GM18870 (cell line): ENCODE data around the gene GMEB2.

Experiments used
- ATAC-seq: cut with Tn5 transposase; IDR thresholded peaks from one replicate; pipeline ENCODE4 v1.9.1; 2021; ENCODE audit warnings: moderate library complexity; ENCODE audit not compliant: unreplicated experiment

GMEB2 gene

GRCh38 chr20:63590218-63591146, 36.4 kb downstream of the GMEB2 start:
- ATAC-seq = no peak

DNA sequence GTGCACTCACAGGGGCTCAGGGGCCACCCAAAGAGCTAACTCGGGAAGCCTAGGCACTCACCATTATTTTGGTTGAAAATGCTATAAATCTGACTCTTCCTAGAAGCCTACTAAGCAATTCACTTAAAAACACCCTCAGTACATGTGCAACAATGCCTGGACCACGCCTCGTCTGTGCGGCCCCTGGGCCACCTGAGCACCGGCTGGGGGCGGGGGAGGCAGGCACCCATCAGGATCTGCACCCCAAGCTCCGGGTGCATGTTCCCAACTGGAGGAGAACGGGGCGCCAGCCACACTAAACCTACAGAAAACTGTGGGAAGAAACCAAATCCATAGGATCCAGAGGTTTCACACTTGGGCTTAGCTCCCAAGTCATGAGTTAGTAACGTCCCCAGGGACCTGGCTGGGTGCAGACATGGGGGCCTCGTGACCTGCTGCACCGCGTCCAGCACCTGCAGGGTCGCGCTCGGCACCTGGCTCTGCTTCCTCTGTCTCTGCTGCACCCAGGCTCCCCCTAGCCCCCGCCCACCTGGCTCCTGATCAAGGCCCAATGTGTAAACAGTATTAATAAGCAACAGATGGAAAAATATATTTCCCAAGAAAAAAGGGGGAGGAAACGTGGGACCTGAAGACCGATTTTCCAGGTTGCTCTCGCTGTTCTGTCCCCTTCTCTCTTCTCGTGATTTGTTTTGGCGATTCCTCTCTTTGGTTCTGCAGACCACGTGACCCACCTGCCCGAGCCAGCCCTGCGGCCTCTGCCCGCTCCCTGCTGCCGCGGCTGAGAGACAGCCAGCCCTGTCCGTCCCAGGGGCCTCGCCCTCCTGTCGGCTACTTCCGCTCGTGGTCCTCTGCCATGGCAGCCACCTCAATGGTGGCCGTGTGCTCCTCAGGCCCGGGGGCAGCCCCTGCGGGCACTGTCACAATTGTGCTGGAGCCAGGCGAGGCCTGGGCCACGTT, 37.4 kb downstream of the GMEB2 start:
- ATAC-seq = no peak

DNA sequence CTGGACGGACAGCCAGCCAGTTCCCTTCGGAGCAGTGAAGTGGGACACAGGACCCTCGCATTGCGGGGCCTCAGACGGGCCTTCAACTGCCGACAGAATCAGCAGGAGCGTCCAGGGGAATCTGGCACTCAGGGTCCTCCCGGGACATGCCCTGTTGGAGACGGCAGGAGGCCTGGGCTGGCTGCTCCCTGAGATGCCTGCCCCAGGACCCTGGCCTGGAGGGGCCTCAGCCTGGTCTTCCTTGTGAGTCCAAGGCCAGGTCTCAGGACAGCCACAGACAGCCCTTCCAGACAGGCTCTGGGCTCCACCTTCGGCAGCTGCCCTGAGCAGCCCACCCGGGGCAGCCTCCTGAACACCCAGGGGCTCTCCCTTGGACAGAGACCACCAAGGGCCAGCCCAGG, 38.3 kb downstream of the GMEB2 start:
- ATAC-seq = no peak

DNA sequence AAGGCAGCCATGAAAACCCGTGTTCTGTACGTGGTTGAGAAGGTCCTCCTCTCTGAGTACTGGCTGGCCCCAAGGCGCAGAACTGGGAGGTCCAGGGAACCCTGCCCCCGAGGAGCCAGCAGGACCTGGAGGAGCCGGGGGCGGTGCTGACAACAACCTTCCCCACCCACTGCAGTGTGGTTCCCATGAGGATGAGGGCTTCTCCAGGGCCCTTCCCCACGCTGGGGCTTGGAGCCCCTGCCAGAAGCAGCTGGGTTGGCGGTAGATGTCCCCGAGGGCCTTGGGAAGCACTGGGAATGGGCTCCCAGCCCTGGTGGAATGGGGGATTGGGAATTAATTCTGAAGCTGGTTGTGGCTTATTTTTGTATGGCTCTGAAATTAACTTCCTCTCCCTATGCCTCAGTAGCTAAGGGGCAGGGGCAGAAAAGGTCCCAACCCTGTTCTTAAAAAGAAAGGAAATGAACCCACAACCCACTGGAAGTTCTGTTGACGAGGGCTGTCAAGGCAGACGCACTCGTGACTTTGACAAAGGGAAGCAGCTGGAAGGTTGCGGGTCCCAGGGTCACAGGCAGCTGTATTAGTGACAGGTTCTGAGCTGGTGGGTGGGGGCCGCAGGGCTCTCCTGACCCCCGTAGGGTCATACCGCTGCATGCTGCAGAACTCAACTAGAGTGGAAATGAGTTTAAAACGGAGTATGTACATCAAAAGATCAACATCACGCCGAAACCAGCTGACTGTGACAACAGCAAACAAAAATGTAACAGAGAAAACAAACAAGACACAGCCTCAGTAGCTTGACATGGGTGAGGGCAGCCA, 38.9 kb downstream of the GMEB2 start:
- ATAC-seq = no peak

DNA sequence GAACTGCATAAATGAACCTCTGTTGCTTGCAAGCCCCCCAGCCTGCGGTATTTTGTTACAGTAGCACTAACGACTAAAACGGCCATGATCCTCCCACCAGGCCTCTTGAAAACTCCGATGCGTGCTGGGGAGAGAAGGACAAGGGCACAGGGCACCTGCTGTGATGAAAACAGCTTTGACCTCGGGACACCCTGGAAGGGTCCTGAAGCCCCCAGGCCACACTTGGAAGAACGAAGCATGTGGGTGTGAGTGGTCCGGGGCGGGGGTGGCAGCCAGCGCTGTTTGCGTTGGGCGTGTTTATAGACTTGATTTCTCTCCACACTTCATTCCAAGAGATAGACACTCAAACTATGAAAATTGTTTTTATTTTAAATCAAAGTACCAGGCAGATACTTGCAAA, 39.6 kb downstream of the GMEB2 start:
- no peak for ATAC-seq

DNA sequence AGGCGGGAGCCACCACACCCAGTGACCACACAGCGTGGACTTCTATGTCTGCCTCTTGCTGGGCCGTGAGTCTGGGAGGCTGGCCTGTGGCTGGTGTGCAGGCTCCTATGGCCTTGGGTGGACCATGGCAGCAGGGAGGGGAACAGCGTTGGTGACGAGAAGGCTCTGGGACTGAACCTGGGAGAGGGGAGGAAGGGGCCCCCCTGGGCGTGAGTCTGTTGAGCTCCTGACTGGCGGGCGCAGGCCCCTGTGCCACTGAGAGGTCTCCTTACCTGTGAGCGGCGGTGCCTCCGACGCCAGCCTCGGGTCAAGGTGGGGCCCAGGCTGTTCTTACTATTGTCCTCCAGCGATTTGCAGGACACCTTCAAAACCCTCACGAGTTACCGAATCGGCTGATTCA, 40.1 kb downstream of the GMEB2 start:
- no peak for ATAC-seq

DNA sequence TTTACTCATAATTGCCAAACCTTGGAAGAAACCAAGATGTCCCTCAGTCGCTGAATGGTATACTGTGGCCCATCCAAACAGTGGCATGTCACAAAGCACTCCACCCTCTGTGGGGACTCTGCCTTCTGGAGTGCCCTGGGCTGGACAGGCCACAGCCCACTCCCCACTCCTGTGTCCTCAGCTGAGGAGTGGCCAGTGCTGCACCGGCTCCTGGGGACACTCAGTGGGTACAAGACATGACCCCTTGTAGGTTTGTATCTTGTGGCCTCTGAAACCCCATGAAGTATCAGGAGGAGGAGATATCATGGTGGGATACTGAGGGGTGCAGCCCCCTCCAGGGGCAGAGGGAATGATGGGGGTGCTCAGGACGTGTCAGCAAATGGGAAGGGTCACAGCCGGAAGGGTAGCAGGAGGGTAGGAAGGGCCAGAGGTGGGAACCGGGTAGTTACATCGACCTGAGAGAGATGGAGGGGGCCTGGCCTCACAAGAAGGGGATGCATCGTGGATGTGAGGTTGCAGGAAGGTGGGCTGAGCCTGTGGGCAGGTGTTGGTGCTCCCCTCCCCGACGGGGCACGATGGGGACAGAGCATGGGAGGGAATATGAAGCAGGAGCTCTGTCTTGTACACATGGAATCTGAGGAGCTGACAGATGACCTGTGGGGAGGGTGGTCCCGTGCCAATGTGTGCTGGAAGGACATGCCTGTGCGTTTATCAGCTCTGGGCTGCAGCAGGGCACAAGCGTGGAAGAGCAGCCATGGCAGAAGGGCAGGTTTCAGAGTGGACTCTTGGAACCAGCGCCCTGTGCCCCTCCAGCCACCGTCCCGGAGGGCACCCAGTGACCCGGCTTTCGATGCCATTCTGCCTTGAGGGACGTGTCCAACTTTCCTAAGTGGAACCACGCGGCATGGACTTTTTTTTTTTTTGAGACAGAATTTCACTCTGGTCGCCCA, 41.0 kb downstream of the GMEB2 start:
- no peak for ATAC-seq

DNA sequence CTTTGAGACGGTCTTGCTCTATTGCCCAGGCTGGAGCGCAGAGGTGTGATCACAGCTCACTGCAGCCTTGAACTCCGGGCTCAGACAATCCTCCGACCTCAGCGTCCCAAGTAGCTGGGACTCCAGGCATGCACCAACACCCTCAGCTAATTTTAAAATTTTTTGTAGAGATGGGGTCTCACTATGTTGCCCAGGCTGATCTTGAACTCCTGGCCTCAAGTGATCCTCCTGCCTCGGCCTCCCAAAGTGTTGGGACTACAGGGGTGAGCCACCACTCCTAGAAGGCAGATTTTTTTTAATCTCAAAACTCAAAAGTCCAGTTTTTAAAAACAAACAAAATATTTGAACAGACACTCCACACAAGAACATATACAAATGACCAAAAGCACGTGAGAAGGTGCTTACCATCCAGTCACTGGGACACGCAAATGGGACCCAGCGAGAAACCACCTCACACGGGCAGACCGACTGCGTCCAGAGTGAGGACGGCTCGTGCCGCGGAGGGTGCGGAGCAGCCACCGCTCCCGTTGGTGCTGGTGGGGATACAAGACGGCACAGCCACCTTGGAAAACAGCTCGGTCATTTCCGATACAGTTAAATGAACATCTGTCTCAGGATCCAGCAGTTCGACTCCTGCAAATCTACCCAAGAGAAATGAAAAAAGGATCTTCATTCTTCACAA, 44.4 kb downstream of the GMEB2 start:
- no peak for ATAC-seq

DNA sequence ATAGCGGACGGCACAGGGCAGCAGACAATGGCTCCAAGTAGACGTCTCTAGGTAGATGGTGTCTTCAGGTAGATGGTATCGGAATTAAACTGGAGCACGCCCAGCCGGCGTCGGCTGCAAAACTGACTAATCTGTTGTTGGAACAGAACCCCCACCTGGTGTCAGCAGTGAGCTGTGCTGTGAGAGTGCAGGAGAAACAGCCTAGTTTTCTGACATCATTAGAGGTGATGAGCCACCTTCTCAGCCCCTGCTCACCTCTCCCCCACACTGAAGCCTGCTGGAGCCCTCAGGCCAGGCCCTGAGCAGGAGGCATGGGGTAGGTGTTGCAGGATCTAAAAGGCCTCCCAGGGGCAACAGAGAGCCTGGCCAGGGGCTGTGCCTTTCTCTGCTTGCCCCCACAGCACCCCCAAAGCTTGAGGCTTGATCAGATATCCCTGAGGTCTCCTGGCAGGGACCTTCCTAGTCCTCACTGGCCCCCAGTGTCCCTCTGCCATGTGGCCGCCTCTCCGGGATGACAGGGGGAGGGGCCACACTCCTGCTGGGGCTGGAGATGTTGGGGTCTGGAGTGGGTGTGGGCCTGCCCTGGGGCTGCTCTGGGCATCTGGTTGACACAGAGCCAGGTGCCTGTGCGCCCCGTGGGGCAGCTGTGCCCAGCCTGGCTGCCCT, 46.0 kb downstream of the GMEB2 start:
- ATAC-seq = no peak

DNA sequence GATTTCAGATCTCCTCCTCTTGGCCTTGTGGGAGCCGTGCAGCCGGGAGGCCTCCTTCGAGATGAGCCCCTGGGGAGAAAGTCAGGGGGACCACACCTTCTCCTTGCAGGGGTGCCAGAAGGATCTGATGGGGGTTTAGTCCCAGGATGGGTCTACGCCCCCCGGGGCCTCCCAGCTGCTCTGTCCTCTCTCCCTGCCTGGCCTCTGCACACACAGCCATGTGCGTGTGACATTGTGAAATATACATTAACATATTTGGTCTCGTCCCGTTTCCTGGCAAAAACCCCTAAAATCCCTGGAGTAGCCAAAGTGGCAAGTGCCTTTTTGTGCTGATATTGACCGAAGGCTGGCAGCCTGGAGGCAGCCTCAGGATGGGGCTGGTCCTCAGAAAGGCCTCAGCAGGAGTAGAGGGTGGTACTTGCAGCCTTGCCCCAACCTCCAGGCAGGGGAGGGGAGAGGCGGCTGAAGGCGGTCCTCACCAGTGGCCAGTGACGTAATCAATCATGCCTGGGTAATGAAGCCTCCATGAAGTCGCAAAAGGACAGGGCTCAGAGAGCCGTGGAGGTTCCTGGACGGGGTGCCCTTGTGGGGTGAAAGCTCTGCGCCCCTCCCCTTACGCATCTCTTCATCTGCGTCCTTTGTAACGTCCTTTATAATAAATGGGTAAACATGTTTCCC, 47.7 kb downstream of the GMEB2 start:
- no peak for ATAC-seq

DNA sequence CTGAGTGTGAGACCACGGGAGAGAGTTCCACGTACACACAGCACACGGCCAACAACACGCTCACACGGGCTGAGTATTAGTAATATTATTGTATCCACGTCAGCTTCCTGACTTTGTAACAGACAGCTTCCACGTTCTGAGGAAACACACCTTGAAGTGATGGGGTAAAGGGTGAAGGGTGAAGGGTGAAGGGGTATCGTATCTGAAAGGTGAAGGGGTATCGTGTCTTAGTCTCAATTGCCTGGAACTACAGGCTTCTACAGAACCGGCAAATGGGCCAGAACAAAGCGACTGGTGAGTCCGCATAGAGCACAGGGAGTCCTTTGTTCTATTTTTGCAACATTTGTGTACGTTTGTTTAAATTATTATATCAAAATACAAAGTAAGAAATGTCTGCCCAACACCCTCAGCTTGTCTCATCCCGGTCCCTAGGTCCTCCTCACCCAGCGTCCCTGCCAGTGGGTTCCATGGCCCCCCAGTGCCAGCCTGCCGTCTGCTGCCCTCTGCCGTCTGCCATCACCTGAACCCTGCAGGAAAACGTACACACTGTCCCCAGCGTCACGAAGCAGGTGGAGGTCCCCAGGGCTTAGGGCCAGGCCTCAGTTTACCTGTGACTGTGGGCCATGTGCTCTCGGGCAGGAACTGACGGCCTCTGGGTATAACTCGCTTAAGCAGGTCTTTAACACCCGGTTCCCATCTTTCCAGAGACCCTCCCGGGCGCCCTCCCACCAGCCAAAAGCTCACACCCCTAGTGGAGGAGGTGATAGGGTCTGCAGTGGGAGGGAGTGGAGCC, 48.5 kb downstream of the GMEB2 start:
- ATAC-seq = no peak

GRCh38 chr20:63577317-63577894, 49.5 kb downstream of the GMEB2 start:
- no peak for ATAC-seq

DNA sequence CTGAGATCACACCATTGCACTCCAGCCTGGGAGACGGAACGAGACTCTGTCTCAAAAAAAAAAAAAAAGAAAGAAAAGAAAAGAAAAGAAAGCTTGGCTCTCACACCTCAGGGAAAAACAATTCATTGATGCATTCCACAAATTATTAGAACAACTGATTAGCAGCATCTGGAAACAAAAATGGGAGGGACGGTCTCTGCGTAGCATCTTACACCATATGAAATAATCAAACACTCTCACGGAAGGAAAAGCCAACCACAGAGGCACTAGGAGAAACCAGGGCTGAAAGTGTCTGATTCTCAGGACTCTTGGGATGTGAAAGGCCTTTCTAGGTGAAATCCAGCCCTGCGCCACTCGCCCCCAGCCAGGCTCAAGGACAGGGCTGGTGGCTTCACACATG, 50.6 kb downstream of the GMEB2 start:
- no peak for ATAC-seq

- ATAC-seq = no peak
Observed at GRCh38 chr20:63574829-63575743, 51.8 kb downstream of the GMEB2 start.

DNA sequence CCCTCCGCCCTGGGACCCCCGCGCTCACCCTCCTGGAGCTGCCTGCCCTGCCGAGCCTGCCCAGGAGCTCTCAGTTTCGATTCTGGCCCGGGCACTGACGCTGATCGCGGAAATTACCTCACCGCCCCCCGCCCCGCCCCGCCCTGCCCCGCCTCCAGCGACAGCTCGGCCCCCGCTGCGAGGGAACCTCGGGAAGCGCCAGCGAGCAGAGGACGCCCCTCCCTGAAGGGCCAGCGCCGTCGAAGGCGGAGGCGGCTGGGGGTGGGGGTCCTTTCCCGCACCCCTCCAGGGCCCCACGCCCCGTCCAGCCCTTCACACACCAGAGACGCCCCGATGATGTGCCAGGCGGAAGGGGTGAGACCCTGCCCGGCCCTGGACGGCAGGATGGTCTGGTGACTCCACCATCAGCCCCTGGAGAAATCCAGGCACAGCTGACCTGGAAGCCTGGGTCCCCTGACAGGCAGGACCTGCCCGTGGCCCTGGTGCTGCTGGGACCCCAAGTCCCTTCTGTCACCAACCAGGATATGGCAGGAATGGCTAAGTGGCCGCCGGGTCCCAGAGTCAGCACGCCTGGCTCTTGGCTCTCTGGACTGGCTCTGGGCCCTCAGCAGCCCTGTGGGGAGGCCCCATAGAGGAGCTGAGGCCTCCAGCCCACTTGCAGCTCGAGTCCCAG, 52.6 kb downstream of the GMEB2 start, which contains the start of gene HELZ2:
Gene HELZ2 (minus strand): TSS at position 84 of the 673 bp plus-strand sequence. CDS start 1,854 bp downstream, outside the sequence.
- no peak for ATAC-seq
